ENCODE data around the gene PLA2G2C. TPM values are rescaled to one million over a fixed set of nuclear protein-coding genes. Genes with fewer than 3 reads are reported as not detected.

PLA2G2C gene
- total RNA-seq, 1 donor from 2014 or later: not detected

DNA sequence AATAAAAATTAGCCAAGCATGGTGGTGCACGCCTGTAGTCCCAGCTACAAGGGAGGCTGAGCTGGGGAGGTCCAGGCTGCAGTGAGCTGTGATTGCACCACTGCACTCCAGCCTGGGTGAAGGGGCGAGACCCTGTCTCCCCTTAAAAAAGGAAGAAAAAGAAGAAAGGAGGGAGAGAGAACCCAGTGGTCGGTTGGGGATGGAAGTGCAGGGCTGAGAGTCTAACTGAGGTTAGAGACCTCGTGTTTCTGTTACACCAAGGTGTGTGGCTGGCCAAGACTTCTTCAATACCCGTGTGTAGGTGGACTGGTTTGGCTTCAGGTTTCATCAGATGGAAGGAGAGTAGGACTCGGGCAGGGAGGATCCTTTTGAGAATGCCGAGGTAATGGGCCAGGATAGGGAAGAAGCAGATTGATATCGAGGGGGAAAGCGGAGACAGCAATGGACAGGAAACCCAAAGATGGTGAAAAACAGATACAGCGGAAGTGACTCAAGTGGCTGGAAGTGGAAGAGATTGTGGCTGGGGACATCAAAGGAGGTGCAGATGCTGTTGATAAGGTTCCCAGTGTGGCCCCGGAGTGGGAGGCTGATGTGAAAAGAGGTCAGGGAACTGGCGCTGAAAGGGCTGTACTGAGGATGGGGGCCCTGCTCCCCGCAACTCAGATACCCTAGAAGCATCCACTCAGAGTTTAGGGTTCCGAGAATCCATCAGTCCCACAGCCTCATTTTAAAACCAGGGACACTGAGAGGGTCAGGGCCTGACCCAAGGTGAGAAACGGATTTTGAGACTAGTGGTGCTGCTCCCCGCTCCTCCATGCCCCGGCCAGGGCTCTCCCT is 1.1 kb downstream of the PLA2G2C start:
- no peak overlapping the region for H3K9ac ChIP-seq (ENCODE audit: low read length)
- H3K27me3 Mint-ChIP-seq (ENCODE audit: low read depth, unreplicated experiment): peaks cover 77% of the 10 kb centered on the region
- no peaks in the 10 kb centered on the region for H3K79me2 ChIP-seq (ENCODE audit: insufficient read depth, low read length)
- H3K9me3 Mint-ChIP-seq (ENCODE audit: unreplicated experiment): peaks cover 11% of the 10 kb centered on the region
- H3K4me2 ChIP-seq (ENCODE audit: low read length): no peak overlapping the region
- H3K4me1 Mint-ChIP-seq (ENCODE audit: low read depth, unreplicated experiment): peaks cover 9% of the 10 kb centered on the region
- H3K36me3 Mint-ChIP-seq (ENCODE audit: low read depth, unreplicated experiment): peaks cover 2% of the 10 kb centered on the region
- TF ChIP-seq CTCF (IDR thresholded peaks at IDR 0.05; ENCODE audit: insufficient read depth, low read depth, low read length) (no peak), EZH2 (IDR thresholded peaks at IDR 0.05; ENCODE audit: insufficient read depth, low read length) (no peak)
- DNase-seq (ENCODE audit: low read depth) (no peak), FAIRE-seq (no peak)
- H3K9me3 ChIP-seq (ENCODE audit: insufficient read depth, low read depth, low read length): no peaks in the 10 kb centered on the region
- peak overlapping the region; percentile 20 for H3K27ac Mint-ChIP-seq (ENCODE audit: unreplicated experiment)
- H4K20me1 ChIP-seq (ENCODE audit: insufficient read depth, low read length): no peaks in the 10 kb centered on the region
- peak overlapping the region; percentile 68 for H3K4me3 Mint-ChIP-seq (ENCODE audit: unreplicated experiment)
- peak overlapping the region; percentile 56 for H2AFZ ChIP-seq (ENCODE audit: low read depth, low read length)
- H3K4me3 ChIP-seq (ENCODE audit: insufficient read depth, low read depth, low read length): no peak overlapping the region
- peaks cover 7% of the 10 kb centered on the region for H3K4me1 ChIP-seq (ENCODE audit: insufficient read depth, low read length)
- no peaks in the 10 kb centered on the region for H3K36me3 ChIP-seq (ENCODE audit: insufficient read depth, low read length)
- H3K27ac ChIP-seq (ENCODE audit: low read depth, low read length): no peak overlapping the region
- peaks cover 42% of the 10 kb centered on the region for H3K27me3 ChIP-seq (ENCODE audit: insufficient read depth, low read length)

DNA sequence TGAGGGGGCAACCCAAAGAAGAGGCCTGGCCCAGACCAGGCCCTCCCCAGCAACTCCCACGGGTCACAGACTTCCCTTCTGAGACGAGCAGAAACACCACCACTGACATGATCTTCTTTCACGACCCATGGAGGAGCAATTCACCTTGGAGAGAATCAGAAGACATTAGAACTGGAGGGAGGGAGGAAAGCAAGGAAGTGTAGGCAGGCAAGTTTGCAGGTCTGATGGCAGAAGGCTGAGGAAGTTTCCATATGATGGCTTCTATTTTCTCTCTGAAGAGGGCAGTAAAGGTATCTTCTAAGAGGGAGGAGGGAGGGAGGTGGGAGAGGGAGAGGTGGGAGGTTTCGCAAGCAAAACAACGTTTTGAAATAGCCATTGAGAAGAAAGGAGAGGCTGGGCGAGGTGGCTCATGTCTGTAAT is 1.8 kb downstream of the PLA2G2C start:
- no peak for DNase-seq (ENCODE audit: low read depth)
- no peaks in the 10 kb centered on the region for H4K20me1 ChIP-seq (ENCODE audit: insufficient read depth, low read length)
- H3K4me3 Mint-ChIP-seq (ENCODE audit: unreplicated experiment): peak overlapping the region; percentile 62
- FAIRE-seq: no peak
- no peaks in the 10 kb centered on the region for H3K79me2 ChIP-seq (ENCODE audit: insufficient read depth, low read length)
- no peaks in the 10 kb centered on the region for H3K9me3 ChIP-seq (ENCODE audit: insufficient read depth, low read depth, low read length)
- H2AFZ ChIP-seq (ENCODE audit: low read depth, low read length): no peak overlapping the region
- H3K27ac ChIP-seq (ENCODE audit: low read depth, low read length): no peak overlapping the region
- H3K27ac Mint-ChIP-seq (ENCODE audit: unreplicated experiment): no peak overlapping the region
- H3K4me1 ChIP-seq (ENCODE audit: insufficient read depth, low read length): peaks cover 7% of the 10 kb centered on the region
- H3K9ac ChIP-seq (ENCODE audit: low read length): no peak overlapping the region
- peaks cover 18% of the 10 kb centered on the region for H3K9me3 Mint-ChIP-seq (ENCODE audit: unreplicated experiment)
- TF ChIP-seq EZH2 (IDR thresholded peaks at IDR 0.05; ENCODE audit: insufficient read depth, low read length): no peak
- TF ChIP-seq CTCF (IDR thresholded peaks at IDR 0.05; ENCODE audit: insufficient read depth, low read depth, low read length): no peak
- H3K27me3 Mint-ChIP-seq (ENCODE audit: low read depth, unreplicated experiment): peaks cover 79% of the 10 kb centered on the region
- peaks cover 35% of the 10 kb centered on the region for H3K27me3 ChIP-seq (ENCODE audit: insufficient read depth, low read length)
- H3K4me2 ChIP-seq (ENCODE audit: low read length): no peak overlapping the region
- H3K4me3 ChIP-seq (ENCODE audit: insufficient read depth, low read depth, low read length): no peak overlapping the region
- H3K36me3 Mint-ChIP-seq (ENCODE audit: low read depth, unreplicated experiment): peaks cover 2% of the 10 kb centered on the region
- peaks cover 9% of the 10 kb centered on the region for H3K4me1 Mint-ChIP-seq (ENCODE audit: low read depth, unreplicated experiment)
- H3K36me3 ChIP-seq (ENCODE audit: insufficient read depth, low read length): no peaks in the 10 kb centered on the region
